H1 (cell line): ENCODE data around the gene PFN3. TPM values are rescaled to one million over a fixed set of nuclear protein-coding genes. Genes with fewer than 3 reads are reported as not detected.

Experiments
- CTCF ChIA-PET: fragments of 300-600 bp; sonication (Branson Sonifier 250); formaldehyde crosslinking; loops from one replicate; lab custom pipeline; 2021; ENCODE audit not compliant: partially characterized antibody; lab: Charles Lee
- POLR2A ChIA-PET: fragments of 300-600 bp; sonication (Branson Sonifier 250); formaldehyde crosslinking; loops from one replicate; lab custom pipeline; 2021; ENCODE audit warnings: inconsistent platforms; ENCODE audit not compliant: partially characterized antibody; lab: Charles Lee
- DNase-seq, 2 experiments: peaks; one replicate each; pipeline versions ENCODE4 v3.0.0 to v3.0.0-alpha.2; 2010 to 2022; ENCODE audit warnings: low spot score in 2 of 2, low read depth in 1 of 2, mixed read lengths in 1 of 2
- FAIRE-seq: peaks from 2 replicates; lab custom pipeline; 2011; peaks lifted over from hg19 to GRCh38; lab: Jason Lieb, UNC
- H2AFZ ChIP-seq: 2 replicates; pipeline ENCODE4 v1.8.1; 2012; ENCODE audit warnings: low read length, inconsistent platforms
- H2AK5ac ChIP-seq: 2 replicates; pipeline ENCODE4 v1.6.1; 2013; ENCODE audit warnings: low read depth, low read length
- H2BK120ac ChIP-seq: replicated peaks from 2 replicates; pipeline ENCODE3; 2013; ENCODE audit warnings: low read depth, low read length, inconsistent platforms
- H2BK12ac ChIP-seq: 2 replicates; pipeline ENCODE4 v1.6.1; 2013; ENCODE audit warnings: low read depth, low read length
- H2BK15ac ChIP-seq: 2 replicates; pipeline ENCODE4 v1.6.1; 2013; ENCODE audit warnings: low read length
- H2BK20ac ChIP-seq: 2 replicates; pipeline ENCODE4 v1.6.1; 2013; ENCODE audit warnings: low read length
- H2BK5ac ChIP-seq: 2 replicates; pipeline ENCODE4 v1.6.1; 2013; ENCODE audit warnings: low read depth, low read length
- H3K14ac ChIP-seq: 2 replicates; pipeline ENCODE4 v1.6.1; 2013; ENCODE audit warnings: inconsistent platforms; ENCODE audit not compliant: insufficient read length
- H3K18ac ChIP-seq: 2 replicates; pipeline ENCODE4 v1.6.1; 2013; ENCODE audit warnings: low read length; ENCODE audit errors: extremely low read depth
- H3K23ac ChIP-seq: 2 replicates; pipeline ENCODE4 v1.6.1; 2013; ENCODE audit warnings: inconsistent platforms; ENCODE audit not compliant: insufficient read length
- H3K23me2 ChIP-seq: 2 replicates; pipeline ENCODE4 v1.6.1; 2013; ENCODE audit warnings: low read depth, low read length
- H3K27ac ChIP-seq: 2 replicates; pipeline ENCODE4 v1.6.1; 2011; ENCODE audit warnings: low read depth, low read length, inconsistent platforms
- H3K27me3 ChIP-seq, 4 experiments: replicated peaks in 1 of 4; 1 replicate in 1 of 4; 2 replicates in 3 of 4; pipeline versions ENCODE4 v1.6.1 to v1.8.1; 2011 to 2013; ENCODE audit warnings: low read length in 3 of 4, mild to moderate bottlenecking in 3 of 4, inconsistent platforms in 2 of 4, mixed read lengths in 2 of 4, moderate library complexity in 1 of 4; ENCODE audit not compliant: control insufficient read depth in 3 of 4, insufficient read depth in 3 of 4; ENCODE audit errors: extremely low read depth in 1 of 4
- H3K36me3 ChIP-seq, 4 experiments: 2 replicates each; pipeline versions ENCODE4 v1.6.1 to v1.8.1; 2011 to 2013; ENCODE audit warnings: mild to moderate bottlenecking in 4 of 4, low read length in 3 of 4, moderate library complexity in 2 of 4, control low read depth in 1 of 4, inconsistent platforms in 1 of 4; ENCODE audit not compliant: insufficient read depth in 4 of 4, control insufficient read depth in 2 of 4
- H3K4ac ChIP-seq: replicated peaks from 2 replicates; pipeline ENCODE3; 2013; ENCODE audit warnings: low read length, low read depth, mixed read lengths, inconsistent platforms; ENCODE audit not compliant: insufficient read length
- H3K4me1 ChIP-seq, 4 experiments: replicated peaks in 1 of 4; 1 replicate in 1 of 4; 2 replicates in 3 of 4; pipeline versions ENCODE4 v1.6.1 to v1.8.1; 2011 to 2013; ENCODE audit warnings: low read length in 3 of 4, inconsistent platforms in 2 of 4, mixed read lengths in 1 of 4; ENCODE audit not compliant: insufficient read depth in 4 of 4, control insufficient read depth in 3 of 4
- H3K4me2 ChIP-seq, 2 experiments: 2 replicates each; pipeline versions ENCODE4 v1.6.1 to v1.8.1; 2011 to 2013; ENCODE audit warnings: low read depth in 2 of 2, low read length in 2 of 2, control low read depth in 1 of 2, inconsistent platforms in 1 of 2, mild to moderate bottlenecking in 1 of 2; ENCODE audit not compliant: insufficient read depth in 1 of 2
- H3K4me3 ChIP-seq, 4 experiments: fragments of 200-600, 300-600 bp in 1 of 4; sonication (generic), shearing (Covaris generic), sonication (Bioruptor Twin) in 1 of 4; 2 replicates each; pipeline versions ENCODE4 v1.5.1 to v1.8.1; 2011 to 2016; ENCODE audit warnings: low read length in 4 of 4, low read depth in 3 of 4, control low read depth in 2 of 4, inconsistent platforms in 2 of 4, mild to moderate bottlenecking in 2 of 4, mixed read lengths in 1 of 4, moderate library complexity in 1 of 4; ENCODE audit not compliant: insufficient read depth in 2 of 4; ENCODE audit errors: extremely low read depth in 1 of 4
- H3K56ac ChIP-seq: replicated peaks from 2 replicates; pipeline ENCODE3; 2013; ENCODE audit warnings: low read depth, mild to moderate bottlenecking, mixed read lengths, low read length, inconsistent platforms; ENCODE audit not compliant: insufficient read length
- H3K79me1 ChIP-seq: 2 replicates; pipeline ENCODE4 v1.6.1; 2013; ENCODE audit warnings: low read depth, low read length, control low read depth
- H3K79me2 ChIP-seq, 2 experiments: 2 replicates each; pipeline versions ENCODE4 v1.6.1 to v1.8.1; 2012 to 2013; ENCODE audit warnings: low read length in 2 of 2, mild to moderate bottlenecking in 2 of 2, inconsistent platforms in 1 of 2; ENCODE audit not compliant: insufficient read depth in 2 of 2, control insufficient read depth in 1 of 2
- H3K9ac ChIP-seq, 4 experiments: replicated peaks in 1 of 4; 1 replicate in 1 of 4; 2 replicates in 3 of 4; pipeline versions ENCODE4 v1.6.1 to v1.8.1; 2011 to 2013; ENCODE audit warnings: low read depth in 3 of 4, low read length in 3 of 4, control low read depth in 2 of 4, mild to moderate bottlenecking in 2 of 4, moderate library complexity in 2 of 4, inconsistent platforms in 1 of 4; ENCODE audit errors: extremely low read depth in 1 of 4
- H3K9me3 ChIP-seq, 2 experiments: 2 replicates each; pipeline versions ENCODE4 v1.6.1 to v1.8.1; 2012 to 2013; ENCODE audit warnings: mild to moderate bottlenecking in 2 of 2, moderate library complexity in 2 of 2, control low read depth in 1 of 2, inconsistent platforms in 1 of 2, low read depth in 1 of 2, low read length in 1 of 2, mixed read lengths in 1 of 2; ENCODE audit not compliant: insufficient read depth in 2 of 2
- H4K20me1 ChIP-seq, 2 experiments: replicated peaks in 1 of 2; 2 replicates each; pipeline versions ENCODE3 to v1.8.1; 2011 to 2013; ENCODE audit warnings: inconsistent platforms in 2 of 2, low read length in 2 of 2, mild to moderate bottlenecking in 1 of 2; ENCODE audit not compliant: insufficient read depth in 2 of 2, control insufficient read depth in 1 of 2
- H4K5ac ChIP-seq: 2 replicates; pipeline ENCODE4 v1.6.1; 2013; ENCODE audit warnings: low read length, low read depth, mixed read lengths, inconsistent platforms; ENCODE audit not compliant: insufficient read length
- H4K8ac ChIP-seq: 2 replicates; pipeline ENCODE4 v1.8.0; 2013; ENCODE audit warnings: mild to moderate bottlenecking, moderate library complexity, low read length, inconsistent platforms; ENCODE audit not compliant: insufficient read depth; ENCODE audit errors: extremely low read depth
- H4K91ac ChIP-seq: replicated peaks from 2 replicates; pipeline ENCODE3; 2013; ENCODE audit warnings: low read length, mixed read lengths, inconsistent platforms; ENCODE audit not compliant: insufficient read length
- ASH2L ChIP-seq: fragments of 200-600, 300-600 bp; sonication (generic); IDR thresholded peaks from one replicate; pipeline ENCODE4 v1.7.1; 2017; ENCODE audit warnings: low read length
- CEBPB ChIP-seq: IDR thresholded peaks from 2 replicates; pipeline ENCODE4 v1.6.1; 2012; ENCODE audit warnings: low read depth, low read length
- CHD2 ChIP-seq: IDR thresholded peaks from 2 replicates; pipeline ENCODE4 v1.6.1; 2012; ENCODE audit warnings: low read length, improper control_type of control experiment
- CREB1 ChIP-seq: IDR thresholded peaks from 2 replicates; pipeline ENCODE4 v1.6.1; 2012; ENCODE audit warnings: inconsistent platforms
- CTCF ChIP-seq, 3 experiments: IDR thresholded peaks; 1 replicate in 2 of 3; 2 replicates in 1 of 3; pipeline versions ENCODE4 v1.5.1 to v1.6.1; 2011; ENCODE audit warnings: low read length in 3 of 3, mild to moderate bottlenecking in 3 of 3, inconsistent platforms in 2 of 3, low read depth in 1 of 3, moderate library complexity in 1 of 3; ENCODE audit not compliant: insufficient read depth in 1 of 3; ENCODE audit errors: control extremely low read depth in 1 of 3
- FOSL1 ChIP-seq: IDR thresholded peaks from 2 replicates; pipeline ENCODE4 v1.6.1; 2011; ENCODE audit warnings: mild to moderate bottlenecking, low read depth, low read length, moderate library complexity; ENCODE audit not compliant: insufficient read depth
- JUND ChIP-seq: IDR thresholded peaks from 2 replicates; pipeline ENCODE4 v1.6.1; 2011; ENCODE audit warnings: mild to moderate bottlenecking, improper control_type of control experiment, low read length
- RFX5 ChIP-seq: IDR thresholded peaks from 2 replicates; pipeline ENCODE4 v1.6.1; 2011; ENCODE audit warnings: low read depth, low read length, improper control_type of control experiment, borderline replicate concordance
- RNF2 ChIP-seq: fragments of 200-900, 300-1000 bp; sonication (generic); IDR thresholded peaks from 2 replicates; pipeline ENCODE4 v1.7.1; 2016; ENCODE audit warnings: borderline replicate concordance, low read depth, mild to moderate bottlenecking, antibody characterized with exemption, low read length; ENCODE audit not compliant: poor library complexity, severe bottlenecking; ENCODE audit errors: missing control alignments
- SP1 ChIP-seq: IDR thresholded peaks from 2 replicates; pipeline ENCODE4 v1.6.1; 2011; ENCODE audit warnings: low read depth, low read length
- YY1 ChIP-seq: IDR thresholded peaks from 2 replicates; pipeline ENCODE4 v1.6.1; 2011; ENCODE audit warnings: low read depth, mild to moderate bottlenecking, low read length
- WGBS, 2 experiments: shearing (Covaris generic) in 1 of 2; methylation state at CpG; one replicate each; pipeline versions ENCODE4 v1.1.6 to v1.1.7; 2013 to 2015; ENCODE audit warnings: low lambda C conversion rate in 2 of 2, mixed read lengths in 2 of 2, inconsistent platforms in 1 of 2, low coverage in 1 of 2, missing lambda C conversion rate in 1 of 2; ENCODE audit not compliant: insufficient replicate concordance in 2 of 2, insufficient coverage in 1 of 2, insufficient read length in 1 of 2; ENCODE audit errors: extremely low coverage in 1 of 2, missing lambda C conversion rate in 1 of 2; 5-methylcytosine and 5-hydroxymethylcytosine counted together
- polyA plus RNA-seq, 7 experiments: library from polyadenylated mRNA; depleted of rRNA in 3 of 7; stranded (reverse) in 5 of 7; unstranded in 2 of 7; fragments of >200 nt in 5 of 7; fragments of 200-250 nt in 2 of 7; gene quantifications; 1 replicate in 5 of 7; 2 replicates in 1 of 7; 4 replicates in 1 of 7; pipeline versions ENCODE4 v1.2.1 to v1.2.3, GENCODE V29; 2011 to 2013; ENCODE audit warnings: missing spikeins in 2 of 7, mixed read lengths in 2 of 7
- total RNA-seq: library from RNA; stranded (reverse); fragmentation: NEBNext Ultra II Directional; extraction: Animal tissue kit (Norgen Biotek cat#: 25700); gene quantifications from 2 replicates; pipeline ENCODE4 v1.2.1, GENCODE V29; 2021

Gene PFN3
- total and polyA plus RNA-seq, 2 of the 8 experiments (the other 6 are each of a cell fraction or from before 2014, with no cell fraction given): not detected

GRCh38 chr5:177373806-177374205 lies 26.7 kb downstream of the PFN3 start:
- Histone ChIP-seq H3K23ac (no peak overlapping the region), H3K4me2 (peak overlapping the region; percentile 35 to 40; a peak in 2 of 4 replicates), H2BK5ac (peak overlapping the region; percentile 60; the same call in 1 of the 2 replicates), H2AFZ (no peak overlapping the region), H3K18ac (no peak overlapping the region), H2BK20ac (0 out of 2 replicates have a peak overlapping the region, but pooled peaks have one; percentile 27), H3K14ac (no peak overlapping the region), H3K23me2 (peaks cover 4% of the 10 kb centered on the region; the same call in 1 of the 2 replicates), H4K5ac (no peak overlapping the region), H4K8ac (no peak overlapping the region), H4K91ac (peak overlapping the region; percentile 34), H3K56ac (no peak overlapping the region), H2BK15ac (no peak overlapping the region; the same call in 1 of the 2 replicates), H2AK5ac (no peak overlapping the region), H3K4ac (no peak overlapping the region), H3K4me1 (peaks cover 5 to 26% (median 15%) of the 10 kb centered on the region in 4 experiments), H3K27ac (no peak overlapping the region; the same call in 1 of the 2 replicates), H3K79me2 (no peaks in the 10 kb centered on the region), H4K20me1 (peaks cover 0 to 2% of the 10 kb centered on the region in 2 experiments), H3K79me1 (no peaks in the 10 kb centered on the region), H3K9ac (no peak overlapping the region; a peak in 1 of 7 replicates), H2BK120ac (no peak overlapping the region), H3K4me3 (no peak overlapping the region), H3K36me3 (no peaks in the 10 kb centered on the region), H3K9me3 (no peaks in the 10 kb centered on the region), H3K27me3 (no peaks in the 10 kb centered on the region; a peak in 1 of 7 replicates), H2BK12ac (no peak overlapping the region)
- peak in 1 of 2 experiments; percentile 64 for DNase-seq
- ChIA-PET POLR2A (interaction anchor here (0.9 to 3.1 kb wide), 11 partner anchors 9 to 123 kb away, joined by 3 to 14 read pairs (median 4); partner anchors contain the start of gene PDLIM7), CTCF (interaction anchor here (0.9 to 16.9 kb wide), 8 partner anchors 16 to 128 kb away, joined by 3 to 363 read pairs (median 107); partner anchors contain the start of genes LMAN2, MXD3, PFN3 and PRR7)
- peak; percentile 68 for FAIRE-seq
- WGBS, 2 experiments: 38% methylated on average over 6 of the region's 6 CpGs; no CpG with 5 or more reads in 1 of the 2 experiments
- no peak for TF ChIP-seq CHD2
- TF ChIP-seq RFX5: no peak
- TF ChIP-seq SP1: no peak
- TF ChIP-seq FOSL1: no peak
- peak in 1 of 3 experiments; percentile 49; a peak in 2 of 4 replicates for TF ChIP-seq CTCF (IDR thresholded peaks at IDR 0.05; ENCODE audit: control extremely low read depth in 1 of 3, insufficient read depth in 1 of 3, low read depth in 1 of 3, low read length in 3 of 3)
- TF ChIP-seq YY1: 0 out of 2 replicates have a peak, but pooled peaks have one; percentile 10
- TF ChIP-seq JUND: no peak
- no peak for TF ChIP-seq RNF2
- 0 out of 2 replicates have a peak, but pooled peaks have one; percentile 18 for TF ChIP-seq CREB1
- no peak for TF ChIP-seq CEBPB
- TF ChIP-seq ASH2L: peak; percentile 56
